ENCODE results near the gene SEMA3F.
"Not testable (repeated sequence)": the region's sequence is repeated elsewhere in the genome, so short reads cannot be mapped to it uniquely, and the experiment has no call there.

The SEMA3F gene

GRCh38 chr3:50211930-50212329 lies 56.8 kb downstream of the SEMA3F start:
- DNase-seq (ENCODE audit: low read depth) = no peak

- no peak for DNase-seq (ENCODE audit: low read depth)
These were observed 57.4 kb downstream of the SEMA3F start for GRCh38 chr3:50212502-50212901.

DNA sequence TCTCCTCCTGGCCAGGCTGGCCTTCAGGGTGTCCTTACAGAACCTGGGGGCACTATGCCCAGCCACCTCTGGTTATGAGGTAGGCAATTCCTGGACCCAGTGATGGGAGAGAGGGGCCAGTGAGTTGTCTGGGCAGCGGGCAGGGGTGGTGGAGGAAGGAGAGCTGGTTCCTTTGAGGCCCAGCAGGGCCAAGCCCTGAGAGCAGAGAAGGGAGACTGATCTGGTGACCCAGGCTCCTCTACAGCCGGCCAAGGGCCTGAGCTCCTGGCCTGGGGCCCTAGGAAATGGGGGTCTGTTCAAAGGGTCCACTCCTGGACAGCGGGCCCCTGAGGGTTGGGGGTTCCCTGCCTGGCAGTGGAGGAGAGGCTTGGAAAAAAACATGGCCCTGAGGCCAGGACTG lies 57.8 kb downstream of the SEMA3F start:
- no peak for DNase-seq (ENCODE audit: low read depth)

GRCh38 chr3:50213373-50213772 lies 58.2 kb downstream of the SEMA3F start:
- DNase-seq (ENCODE audit: low read depth) = no peak

DNA sequence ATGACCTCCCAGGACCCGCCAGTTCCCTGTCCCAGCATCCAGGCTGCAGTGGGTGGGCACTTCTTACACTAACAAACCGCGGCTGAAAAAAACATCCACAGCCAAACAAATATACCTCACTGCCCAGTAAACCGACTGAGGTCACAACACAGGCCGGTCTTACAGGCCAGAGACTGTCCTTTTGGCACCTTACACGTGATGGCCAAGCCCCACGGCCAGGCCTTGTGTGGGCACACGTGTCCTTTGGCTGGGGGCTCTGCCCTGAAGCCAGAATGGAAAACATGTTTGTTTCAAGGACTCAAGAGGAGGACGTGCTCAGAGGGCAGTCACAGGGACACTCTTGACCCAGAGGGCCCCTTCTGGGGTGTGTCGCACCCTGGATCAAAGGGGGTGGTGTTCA lies 59.7 kb downstream of the SEMA3F start:
- DNase-seq (ENCODE audit: low read depth) = no peak

GRCh38 chr3:50215529-50215928 lies 60.4 kb downstream of the SEMA3F start:
- no peak for DNase-seq (ENCODE audit: low read depth)

DNA sequence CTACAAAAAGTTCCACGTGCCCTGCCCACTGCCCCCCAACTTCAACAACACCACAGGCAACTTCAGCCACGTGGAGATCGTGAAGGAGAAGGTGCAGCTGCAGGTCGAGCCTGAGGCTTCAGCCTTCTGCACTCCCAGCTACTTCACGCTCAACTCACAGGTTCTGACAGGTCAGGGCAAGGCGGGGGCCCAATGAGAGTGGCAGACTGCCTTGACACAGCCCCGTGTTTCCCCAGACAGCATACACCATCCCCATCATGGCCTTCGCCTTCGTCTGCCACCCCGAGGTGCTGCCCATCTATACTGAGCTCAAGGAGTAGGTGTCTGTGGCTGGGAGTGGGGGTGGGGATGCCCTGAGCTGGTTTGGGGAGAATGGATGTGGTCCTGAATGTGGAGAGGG lies 62.6 kb downstream of the SEMA3F start:
- DNase-seq (ENCODE audit: low read depth) = no peak

DNA sequence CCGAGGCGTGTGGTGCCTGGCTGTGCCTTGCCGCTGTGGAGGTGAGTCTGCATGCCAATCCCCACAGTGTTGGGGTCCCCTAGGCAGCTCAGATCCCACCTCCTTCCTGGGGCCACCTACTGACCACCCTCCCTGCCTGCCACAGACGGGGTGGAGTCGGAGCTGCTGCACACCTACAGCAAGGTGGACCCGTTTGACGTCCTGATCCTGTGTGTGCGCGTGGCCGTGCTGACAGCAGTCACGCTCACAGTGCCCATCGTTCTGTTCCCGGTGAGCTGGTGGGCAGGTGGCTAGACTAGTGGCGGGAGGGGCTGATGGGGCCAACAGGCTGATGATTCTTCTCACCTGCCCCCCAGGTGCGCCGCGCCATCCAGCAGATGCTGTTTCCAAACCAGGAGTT lies 63.3 kb downstream of the SEMA3F start:
- no peak for DNase-seq (ENCODE audit: low read depth)

DNA sequence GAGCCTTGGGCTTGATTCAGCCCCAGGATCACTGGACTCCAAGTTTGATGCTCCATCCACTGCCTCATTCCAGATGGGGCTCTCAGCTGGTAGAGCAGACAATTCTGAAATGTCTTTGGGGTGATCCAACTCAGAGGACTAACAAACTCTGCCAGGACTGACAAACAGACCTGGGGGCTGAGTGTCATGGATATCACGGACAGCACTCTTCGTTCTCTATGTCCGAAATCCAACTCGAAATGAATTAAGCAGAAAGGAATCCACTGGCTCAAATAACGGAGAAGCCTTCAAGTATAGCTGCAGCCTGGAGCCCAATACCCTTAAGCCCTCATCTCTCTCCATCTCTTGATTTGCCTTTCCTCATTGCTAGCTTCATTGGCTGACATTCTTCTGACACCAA lies 64.2 kb downstream of the SEMA3F start:
- DNase-seq (ENCODE audit: low read depth) = no peak

GRCh38 chr3:50220109-50220508 lies 65.0 kb downstream of the SEMA3F start:
- no peak for DNase-seq (ENCODE audit: low read depth)

DNA sequence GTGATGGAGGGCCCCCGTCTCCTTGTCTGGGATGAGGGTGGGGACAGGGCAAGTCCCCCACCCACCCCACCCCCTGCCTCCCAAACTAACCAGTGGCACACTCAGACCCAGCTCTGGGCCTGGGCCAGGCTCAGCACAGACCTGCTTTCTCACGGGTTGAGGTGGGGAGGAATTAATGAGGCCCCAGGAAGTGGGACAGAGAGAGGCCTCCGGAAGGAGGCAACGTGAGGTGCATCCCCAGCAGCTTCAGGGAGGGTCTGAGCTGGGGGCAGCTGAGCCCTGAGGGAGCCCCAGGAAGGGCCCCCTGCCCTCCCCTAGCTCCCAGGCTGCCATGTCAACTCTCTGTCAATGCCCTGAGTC lies 65.9 kb downstream of the SEMA3F start:
- DNase-seq (ENCODE audit: low read depth) = no peak

DNA sequence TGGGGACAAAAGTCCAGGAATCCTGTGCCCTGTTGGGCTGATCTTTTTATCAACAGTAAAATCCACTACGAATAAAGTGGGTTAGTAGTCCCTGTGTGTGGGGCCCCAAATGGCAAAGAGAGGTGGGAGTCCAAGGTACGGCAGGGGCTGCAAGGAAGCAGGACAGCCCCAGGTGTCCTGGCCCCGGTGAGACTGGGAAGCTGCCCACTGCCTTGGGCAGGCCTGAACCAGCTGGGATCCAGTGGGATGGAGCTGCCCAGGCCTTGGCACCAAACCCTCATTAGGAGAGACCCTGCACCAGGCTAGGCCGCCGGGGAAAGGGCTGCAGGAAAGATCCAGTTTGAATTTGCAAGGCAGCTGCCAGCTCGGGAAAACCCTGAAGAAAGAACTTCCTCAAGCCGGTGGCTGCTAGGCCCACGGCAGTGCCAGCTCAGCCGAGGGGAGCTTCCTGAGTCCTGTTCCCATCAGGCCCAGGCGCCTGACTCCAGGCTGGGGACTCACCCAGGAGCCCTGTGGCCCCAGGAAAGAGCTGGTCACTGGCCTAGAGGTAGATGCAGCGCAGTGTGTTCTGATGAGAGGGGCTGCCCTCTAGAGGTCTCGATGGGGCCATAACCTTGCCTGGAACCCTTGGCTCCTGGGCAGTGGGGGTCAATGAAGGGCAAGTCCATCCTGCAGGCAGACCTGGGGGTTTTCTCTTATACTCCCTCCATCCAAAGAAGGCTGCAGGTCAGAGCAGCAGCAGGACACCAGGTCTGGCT lies 66.5 kb downstream of the SEMA3F start:
- DNase-seq (ENCODE audit: low read depth) = no peak

DNA sequence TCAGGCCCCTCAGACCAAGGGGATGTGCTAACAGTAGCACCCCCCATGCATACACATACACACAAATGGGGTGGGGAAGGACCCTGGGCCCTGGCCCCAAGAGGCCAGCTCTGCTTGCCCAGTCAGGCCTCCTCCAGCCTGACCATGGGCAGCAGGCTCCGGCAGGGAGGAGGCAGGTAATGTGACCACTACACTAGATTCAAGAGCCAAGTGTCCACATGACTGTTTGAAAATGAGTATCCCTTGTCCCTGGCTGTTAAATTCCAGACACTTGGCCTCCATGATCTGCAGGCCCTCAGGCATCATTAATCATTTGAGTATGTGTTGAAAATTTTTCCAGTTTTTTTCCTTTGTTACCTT lies 67.0 kb downstream of the SEMA3F start:
- DNase-seq (ENCODE audit: low read depth) = no peak

GRCh38 chr3:50224639-50225038 lies 69.5 kb downstream of the SEMA3F start:
- DNase-seq (ENCODE audit: low read depth) = no peak

GRCh38 chr3:50226888-50227389 lies 71.8 kb downstream of the SEMA3F start:
- DNase-seq (ENCODE audit: low read depth) = no peak

DNA sequence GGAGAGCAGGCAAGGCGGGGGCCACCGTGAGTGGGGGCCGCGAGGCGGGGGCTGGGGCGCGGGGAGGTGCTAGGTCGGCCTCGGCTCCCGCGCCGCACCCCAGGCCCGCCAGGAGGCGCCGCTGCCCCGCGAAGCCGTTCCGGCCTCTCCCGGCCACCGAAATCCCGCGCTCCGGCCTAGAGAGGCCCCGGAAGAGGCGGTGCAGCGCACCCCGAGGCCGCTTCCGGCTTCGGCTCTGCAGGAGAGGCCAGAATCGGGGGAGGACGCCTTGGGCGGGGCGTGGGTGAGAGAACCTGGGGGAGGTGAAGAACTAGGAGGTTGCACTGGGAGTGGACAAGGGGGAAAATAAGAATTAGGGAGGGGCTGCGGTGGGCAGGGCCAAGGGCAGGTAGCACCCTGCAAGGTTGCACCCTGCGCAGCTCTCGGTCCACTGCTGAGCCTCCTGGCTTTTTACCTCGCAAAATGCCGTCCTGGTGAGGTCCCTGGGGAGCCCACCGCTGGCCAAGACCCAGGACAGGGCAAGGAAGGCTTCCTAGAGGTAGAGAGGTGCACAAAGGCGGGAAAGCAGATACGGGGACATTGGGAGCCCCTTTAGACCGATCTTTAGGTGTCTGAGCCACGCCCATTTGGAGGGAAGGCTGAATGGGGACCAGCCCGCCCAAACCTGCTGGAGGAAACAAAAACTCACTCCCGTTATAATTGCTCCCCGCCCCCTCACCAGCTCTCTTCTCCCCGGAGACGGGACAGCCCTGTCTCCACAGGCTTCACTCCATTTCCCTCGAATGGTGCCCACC lies 72.5 kb downstream of the SEMA3F start:
- DNase-seq (ENCODE audit: low read depth) = peak; percentile 75

DNA sequence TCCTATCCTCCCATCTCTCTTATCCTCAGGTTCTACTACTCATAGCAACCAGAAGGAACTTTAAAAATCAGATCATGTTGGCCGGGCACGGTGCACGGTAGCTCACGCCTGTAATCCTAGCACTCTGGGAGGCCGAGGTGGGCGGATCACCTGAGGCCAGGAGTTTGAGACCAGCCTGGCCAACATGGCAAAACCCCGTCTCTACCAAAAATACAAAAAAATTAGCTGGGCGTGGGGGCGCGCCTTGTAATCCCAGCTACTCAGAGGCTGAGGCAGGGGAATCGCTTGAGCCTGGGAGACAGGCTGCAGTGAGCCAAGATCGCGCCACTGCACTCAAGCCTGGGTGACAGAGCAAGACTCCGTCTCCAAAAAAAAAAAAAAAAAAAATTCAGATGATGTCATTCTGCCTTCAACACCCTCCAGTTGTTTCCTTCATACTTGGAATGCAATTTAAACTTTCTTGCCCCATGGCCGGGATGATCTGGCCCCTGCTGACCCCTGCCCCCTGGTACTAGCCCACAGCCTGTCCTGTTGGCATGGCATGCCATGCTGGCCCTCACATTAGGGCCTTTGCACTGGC lies 73.2 kb downstream of the SEMA3F start:
- DNase-seq (ENCODE audit: low read depth) = not testable (repeated sequence)

DNA sequence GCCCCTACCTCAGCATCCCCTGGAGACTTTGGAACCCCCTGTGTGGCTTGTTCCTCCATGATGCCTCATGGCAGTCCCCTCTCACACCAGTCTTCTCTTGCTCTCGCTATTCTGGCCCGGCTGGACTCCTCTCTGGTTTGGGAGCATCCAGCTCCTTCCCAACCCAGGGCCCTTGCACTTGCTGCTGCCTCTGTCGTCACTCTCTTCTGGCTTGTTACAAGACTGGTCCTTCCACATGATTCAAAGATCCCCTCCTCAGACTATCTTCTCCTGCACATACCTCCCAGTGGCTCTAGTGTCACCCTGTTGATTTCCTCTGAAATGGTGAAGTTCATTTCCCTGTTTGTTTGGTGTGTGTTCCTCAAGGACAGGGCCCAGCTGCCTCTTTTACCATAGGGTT lies 74.4 kb downstream of the SEMA3F start:
- DNase-seq (ENCODE audit: low read depth) = no peak

DNA sequence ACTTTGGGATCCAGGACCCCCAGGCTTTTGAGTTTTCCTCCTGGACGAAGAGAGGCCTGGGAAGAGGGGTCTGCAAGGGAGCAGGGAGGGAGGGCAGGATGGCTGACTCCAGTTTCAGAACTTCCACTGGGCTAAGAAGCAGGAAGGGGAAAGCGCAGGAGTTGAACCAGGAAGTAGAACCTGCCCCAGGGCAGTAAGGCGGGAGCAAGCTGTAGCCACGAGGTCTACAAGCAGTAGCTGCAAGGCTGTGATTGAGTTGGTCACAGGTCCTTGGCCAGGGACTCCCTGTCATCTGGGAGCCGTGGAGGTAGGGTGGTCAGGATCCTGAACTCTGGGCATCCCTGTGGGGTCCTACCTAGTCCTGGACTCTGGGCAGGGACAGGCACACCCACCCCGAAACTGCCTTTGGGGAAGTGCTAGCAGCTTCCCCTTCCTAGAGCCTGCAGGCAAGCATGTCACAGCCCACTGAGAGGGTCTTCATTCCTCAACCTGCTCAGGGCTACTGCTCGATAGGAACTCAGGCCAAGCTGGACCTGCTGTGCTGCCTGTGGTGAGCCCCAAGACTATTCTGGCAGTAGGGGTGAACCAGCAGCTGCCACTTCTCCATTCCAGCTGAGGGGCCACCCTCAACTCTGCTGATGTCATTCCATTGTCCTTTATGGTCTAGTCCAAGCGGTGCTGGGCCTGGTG lies 75.1 kb downstream of the SEMA3F start:
- no peak for DNase-seq (ENCODE audit: low read depth)

- no peak for DNase-seq (ENCODE audit: low read depth)
These were observed 75.6 kb downstream of the SEMA3F start for GRCh38 chr3:50230794-50231125.

GRCh38 chr3:50231581-50231980 lies 76.5 kb downstream of the SEMA3F start:
- no peak for DNase-seq (ENCODE audit: low read depth)

- no peak for DNase-seq (ENCODE audit: low read depth)
These were observed 77.2 kb downstream of the SEMA3F start for GRCh38 chr3:50232303-50232702.

DNA sequence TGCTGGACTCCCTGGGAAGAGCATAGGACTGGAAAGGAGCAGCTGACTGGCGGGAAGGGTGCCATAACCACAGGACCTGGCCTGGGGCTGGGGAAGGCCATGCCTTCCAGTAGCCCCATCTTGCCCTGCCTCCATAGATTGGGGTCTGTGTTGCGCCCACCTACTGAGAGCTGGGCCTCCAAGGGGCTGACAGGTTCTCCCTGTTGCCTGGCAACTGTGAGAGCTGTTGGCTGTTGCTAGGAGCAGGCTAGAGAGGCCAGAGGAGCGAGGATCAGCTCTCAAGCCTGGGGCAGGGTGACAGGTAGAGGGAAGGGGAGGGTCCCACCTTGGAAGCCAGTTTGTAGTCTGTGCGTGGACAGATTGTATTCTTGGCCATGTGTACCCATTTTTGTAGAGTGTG lies 78.1 kb downstream of the SEMA3F start:
- no peak for DNase-seq (ENCODE audit: low read depth)

Measured in fibroblast of the conjunctiva (primary cell).